Stimulated activated CD4-positive, alpha-beta T cell treated with anti-CD3 and anti-CD28 coated beads, Interleukin-1b, Interleukin-23, amount 100 ng/mL, for 24 hours (primary cell): ENCODE results near the gene RTN4IP1.

ENCODE experiments used
- DNase-seq, 4 experiments: peaks; one replicate each; pipeline ENCODE4 v3.0.0-alpha.2; 2020; ENCODE audit warnings: low read depth in 4 of 4, low spot score in 1 of 4

Gene RTN4IP1

GRCh38 chr6:106525107-106525881 is 104.0 kb downstream of the RTN4IP1 start:
- DNase-seq, result no peak

DNA sequence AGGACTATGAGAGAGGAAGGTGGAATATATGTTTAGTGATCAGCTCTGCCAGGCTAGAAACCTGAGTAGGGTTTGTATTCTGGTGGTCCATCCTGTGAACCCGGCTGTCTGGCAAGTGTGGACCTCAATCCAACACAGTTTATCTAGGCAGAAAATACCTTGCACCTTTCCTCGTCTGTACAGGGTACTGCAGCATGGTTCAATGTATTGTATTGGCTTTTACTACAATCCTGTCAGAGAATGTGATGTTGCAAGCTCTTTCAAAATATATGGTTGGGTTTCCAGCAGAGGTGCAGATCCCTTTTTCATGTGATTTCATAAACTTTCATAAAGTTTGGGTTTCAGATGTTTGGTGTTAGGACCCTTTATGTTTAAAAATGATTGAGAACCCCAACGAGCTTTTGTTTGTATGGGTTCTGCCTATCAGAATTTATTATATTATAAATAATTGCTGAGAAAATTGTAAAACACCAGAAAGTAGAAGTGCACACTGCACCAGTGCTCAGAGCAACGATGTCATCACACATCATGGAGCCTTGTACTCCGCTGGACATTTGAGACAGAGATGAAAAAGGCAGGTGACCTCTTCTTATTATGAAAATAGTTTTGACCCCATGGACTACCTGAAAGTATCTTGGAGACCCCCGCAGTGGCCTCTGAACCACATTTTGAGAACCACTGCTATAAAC is 106.6 kb downstream of the RTN4IP1 start:
- no peak for DNase-seq
